HG03575 (cell line): Measurements from ENCODE around the gene ZNF83.
"Not testable (repeated sequence)": the region's sequence is repeated elsewhere in the genome, so short reads cannot be mapped to it uniquely, and the experiment has no call there.

Experiments
- ATAC-seq: cut with Tn5 transposase; IDR thresholded peaks from one replicate; pipeline ENCODE4 v1.9.1; 2021; ENCODE audit not compliant: unreplicated experiment, insufficient number of reproducible peaks, low FRiP score; ENCODE audit errors: extremely low read depth

The ZNF83 gene

DNA sequence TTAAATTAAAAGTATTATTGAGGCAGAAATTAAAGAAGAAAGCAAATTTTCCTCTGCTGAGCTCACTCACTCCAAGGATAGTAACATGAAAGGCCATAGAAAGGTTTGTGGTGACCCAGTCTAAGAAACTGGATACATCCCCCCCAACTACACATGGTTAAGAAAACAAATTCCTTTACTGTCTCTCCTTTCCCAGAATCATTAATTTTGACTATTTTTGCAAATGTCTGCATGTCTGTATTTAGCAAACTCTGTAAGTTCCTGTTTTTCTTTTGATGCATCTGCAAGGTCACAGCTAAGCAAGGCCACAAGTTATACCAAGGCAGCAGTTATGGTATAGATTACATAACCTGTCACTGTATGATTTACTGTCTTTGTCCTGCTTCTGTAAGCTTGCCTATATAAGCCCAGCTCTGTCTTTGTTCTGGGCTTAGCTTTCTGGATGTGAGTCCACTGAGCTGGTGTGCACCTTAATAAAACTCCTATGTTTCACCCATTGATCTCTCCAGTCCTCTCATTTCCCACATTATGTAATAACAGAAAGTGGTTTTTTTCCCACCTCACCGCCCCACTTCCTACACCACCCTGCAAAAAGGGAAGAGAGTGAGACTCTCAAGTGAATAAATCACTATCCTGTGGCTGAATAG lies 8.5 kb upstream of the ZNF83 start:
- no peak for ATAC-seq

DNA sequence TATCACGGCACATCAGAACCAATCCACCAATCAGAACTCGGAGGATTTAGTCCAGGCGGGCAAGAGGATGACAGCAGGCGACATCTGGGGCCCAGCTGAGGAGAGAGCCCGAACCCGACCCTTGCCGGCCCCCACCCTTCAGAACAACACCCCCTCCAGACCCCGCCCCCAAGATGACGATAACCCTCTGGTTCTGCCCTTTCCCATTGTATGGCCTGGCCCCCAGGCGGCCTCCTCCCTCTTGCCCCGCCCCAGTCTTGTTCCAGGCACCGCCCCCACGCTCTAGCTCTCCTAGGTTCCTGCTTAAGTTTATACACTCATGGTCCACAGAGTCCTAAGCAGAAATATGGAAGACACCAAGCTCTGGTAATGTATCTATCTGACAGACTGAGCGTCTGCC lies 2.8 kb upstream of the ZNF83 start:
- no peak for ATAC-seq

DNA sequence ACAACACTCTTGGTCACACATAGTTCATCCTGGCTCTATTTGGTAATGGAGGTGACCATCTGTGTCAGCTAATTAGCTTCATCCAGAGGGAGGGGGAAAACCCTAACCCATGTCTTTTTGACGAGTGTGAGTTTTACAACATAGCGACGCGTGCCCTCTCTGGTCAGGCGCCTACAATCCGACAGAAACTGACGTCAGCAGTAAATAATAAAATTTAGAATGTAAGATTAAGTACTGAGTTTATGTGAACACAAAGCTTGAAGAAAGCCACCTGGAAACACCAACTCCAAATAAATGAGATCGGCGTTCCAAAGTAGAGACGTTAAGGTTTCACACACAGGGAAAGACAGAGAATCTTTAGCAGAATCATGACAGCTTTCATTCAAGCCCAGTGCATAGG lies 1.8 kb upstream of the ZNF83 start:
- no peak for ATAC-seq

DNA sequence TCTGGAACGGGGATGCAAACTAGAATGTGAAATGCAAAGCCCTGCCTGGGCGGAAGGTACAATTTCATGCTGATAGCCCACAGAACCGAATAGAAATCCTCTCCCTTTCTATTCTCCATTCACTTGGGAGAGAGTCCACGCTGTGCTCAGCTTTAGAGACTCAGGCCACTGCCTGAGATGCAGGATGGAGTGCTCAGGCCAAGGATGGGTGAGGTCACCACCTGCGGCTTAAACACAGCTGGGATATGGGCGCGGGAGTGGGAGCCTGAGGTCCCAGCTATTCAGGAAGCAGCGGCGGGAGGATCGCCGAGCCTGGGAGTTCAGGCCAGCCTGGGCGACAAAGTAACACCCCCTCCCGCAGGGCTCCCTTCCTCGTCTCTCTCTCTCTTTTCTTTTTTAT lies 446 bp upstream of the ZNF83 start:
- ATAC-seq, result no peak

DNA sequence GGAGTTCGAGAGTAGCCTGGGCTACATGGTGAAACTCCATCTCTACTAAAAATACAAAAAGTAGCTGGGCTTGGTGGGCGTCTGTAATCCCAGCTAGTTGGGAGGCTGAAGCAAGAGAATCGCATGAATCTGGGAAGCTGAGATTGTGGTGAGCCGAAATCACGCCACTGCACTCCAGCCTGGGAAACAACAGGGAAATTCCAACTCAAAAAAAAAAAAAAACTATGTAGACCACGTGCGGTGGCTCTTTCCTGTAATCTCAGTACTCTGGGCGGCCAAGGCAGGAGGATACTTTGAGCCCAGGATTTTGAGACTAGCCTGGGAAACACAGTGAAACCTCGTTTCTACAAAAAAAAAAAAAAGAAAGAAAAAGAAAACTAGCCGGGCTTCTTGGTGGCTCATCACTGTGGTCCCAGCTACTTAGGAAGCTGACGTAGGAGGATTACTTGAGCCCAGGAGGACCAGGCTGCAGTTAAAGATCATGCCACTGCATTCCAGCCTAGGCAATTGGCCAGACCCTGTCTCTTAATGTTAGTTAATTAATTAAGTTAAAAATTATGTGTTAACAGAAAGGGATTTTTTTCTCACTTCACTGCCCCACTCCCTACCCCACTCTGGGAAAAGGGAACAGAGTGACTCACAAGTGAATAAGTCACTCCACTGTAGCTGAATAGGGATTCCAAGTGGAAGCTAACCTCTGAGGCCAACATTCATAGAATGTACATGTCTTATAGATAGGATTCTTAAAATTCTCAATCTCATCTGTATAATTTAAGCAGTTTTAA lies 2.2 kb downstream of the ZNF83 start:
- ATAC-seq, result no peak

DNA sequence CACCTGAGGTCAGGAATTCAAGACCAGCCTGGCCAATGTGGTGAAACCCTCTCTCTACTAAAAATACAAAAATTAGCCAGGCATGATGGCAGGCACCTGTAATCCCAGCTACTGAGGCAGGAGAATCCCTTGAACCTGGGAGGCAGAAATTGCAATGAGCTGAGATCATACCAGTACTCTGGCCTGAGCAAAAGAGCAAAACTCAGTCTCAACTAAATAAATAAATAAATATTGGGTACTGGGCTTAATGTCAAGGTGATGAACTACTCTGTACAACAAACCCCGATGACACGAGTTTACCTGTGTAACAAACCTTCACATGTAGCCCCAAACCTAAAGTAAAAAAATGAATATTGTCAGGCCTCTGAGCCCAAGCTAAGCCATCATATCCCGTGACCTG lies 10.7 kb downstream of the ZNF83 start:
- not testable (repeated sequence) for ATAC-seq

DNA sequence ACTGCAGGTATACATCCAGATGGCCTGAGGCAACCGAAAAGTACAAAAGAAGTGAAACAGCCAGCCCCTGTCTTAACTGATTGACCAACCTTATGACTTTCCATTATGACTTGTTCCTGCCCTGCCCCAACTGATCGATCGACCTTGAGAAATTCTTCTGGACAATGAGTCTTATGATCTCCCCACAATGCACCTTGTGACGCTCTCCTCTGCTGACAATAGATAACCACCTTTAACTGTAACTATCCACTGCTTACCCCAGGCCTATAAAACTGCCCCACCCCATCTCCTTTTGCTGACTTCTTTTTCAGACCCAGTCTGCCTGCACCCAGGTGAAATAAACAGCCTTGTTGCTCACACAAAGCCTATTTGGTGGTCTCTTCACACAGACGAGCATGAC lies 11.2 kb downstream of the ZNF83 start:
- no peak for ATAC-seq

DNA sequence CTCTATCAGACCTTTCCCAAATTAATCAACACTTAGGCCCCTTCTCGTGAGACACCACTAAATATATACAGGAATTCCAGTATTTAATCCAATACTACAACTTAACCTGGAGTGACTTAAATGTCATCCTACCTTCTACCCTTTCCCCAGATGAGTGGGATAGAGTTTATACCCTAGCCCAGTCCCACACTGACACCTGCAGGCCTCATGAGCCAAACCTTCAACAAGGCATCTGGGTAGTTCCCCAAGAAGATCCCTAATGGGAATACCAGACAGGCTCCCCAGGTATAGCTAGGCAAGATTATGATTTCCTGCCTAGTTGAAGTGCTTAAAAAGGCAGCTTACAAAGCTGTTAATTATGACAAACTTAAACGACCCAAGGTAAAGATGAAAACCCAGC lies 15.9 kb downstream of the ZNF83 start:
- no peak for ATAC-seq

DNA sequence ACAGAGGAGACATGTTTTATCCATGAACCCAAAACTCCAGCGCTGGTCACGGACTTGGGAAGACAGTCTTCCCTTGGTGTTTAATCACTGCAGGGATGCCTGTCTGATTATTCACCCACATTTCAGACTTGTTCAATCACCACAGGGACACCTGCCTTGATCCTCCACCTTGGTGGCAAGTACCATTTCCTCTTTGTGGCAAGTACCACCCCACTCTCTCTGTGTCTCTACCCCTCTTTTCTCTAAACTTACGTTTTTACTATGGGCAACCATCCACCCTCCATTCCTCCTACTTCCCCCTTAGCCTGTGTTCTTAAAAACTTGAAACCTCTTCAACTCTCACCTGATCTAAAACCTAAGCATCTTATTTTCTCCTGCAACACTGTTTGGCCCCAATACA lies 16.8 kb downstream of the ZNF83 start:
- no peak for ATAC-seq

DNA sequence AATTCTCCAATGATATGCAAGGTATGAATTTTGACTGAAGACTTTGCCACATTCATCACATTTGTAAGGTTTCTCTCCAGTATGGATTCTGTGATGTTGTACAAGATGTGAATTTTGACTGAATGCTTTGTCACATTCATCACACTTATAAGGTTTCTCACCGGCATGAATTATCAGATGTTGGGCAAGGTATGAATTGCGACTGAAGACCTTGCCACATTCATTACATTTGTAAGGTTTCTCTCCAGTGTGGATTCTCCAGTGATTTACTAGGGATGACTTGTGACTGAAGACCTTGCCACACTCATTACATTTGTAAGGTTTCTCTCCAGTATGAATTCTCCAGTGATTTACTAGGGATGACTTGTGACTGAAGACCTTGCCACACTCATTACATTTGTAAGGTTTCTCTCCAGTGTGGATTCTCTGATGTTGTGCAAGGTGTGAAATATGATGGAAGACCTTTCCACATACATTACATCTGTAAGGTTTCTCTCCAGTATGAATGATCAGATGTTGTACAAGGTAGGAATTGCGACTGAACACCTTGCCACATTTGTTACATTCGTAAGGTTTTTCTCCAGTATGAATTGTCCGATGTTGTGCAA lies 24.8 kb downstream of the ZNF83 start:
- ATAC-seq, result no peak

DNA sequence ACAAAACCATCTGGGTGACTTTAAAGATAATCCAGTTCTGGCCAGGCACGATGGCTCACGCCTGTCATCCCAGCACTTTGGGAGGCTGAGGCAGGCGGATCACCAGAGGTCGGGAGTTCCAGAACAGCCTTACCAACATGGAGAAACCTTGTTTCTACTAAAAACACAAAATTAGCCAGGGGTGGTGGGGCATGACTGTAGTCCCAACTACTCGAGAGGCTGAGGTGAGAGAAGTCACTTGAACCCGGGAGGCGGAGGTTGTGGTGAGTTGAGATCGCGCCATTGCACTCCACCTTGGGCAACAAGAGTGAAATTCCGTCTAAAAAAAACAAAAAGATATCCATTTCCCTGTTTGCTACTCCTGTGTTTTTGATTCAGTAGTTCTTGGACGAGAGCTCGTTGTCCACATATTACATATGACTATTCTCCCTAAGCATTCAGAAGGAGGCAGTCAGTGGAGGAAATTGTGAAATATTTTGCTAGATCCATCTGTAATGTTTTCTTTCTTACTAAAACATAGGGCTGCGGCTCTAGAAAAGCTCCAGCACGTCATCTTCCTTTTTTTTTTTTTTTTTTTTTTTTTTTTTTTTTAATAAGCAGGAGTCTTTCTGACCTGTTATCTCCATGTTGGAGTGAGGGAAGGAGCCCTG lies 34.5 kb downstream of the ZNF83 start:
- no peak for ATAC-seq

DNA sequence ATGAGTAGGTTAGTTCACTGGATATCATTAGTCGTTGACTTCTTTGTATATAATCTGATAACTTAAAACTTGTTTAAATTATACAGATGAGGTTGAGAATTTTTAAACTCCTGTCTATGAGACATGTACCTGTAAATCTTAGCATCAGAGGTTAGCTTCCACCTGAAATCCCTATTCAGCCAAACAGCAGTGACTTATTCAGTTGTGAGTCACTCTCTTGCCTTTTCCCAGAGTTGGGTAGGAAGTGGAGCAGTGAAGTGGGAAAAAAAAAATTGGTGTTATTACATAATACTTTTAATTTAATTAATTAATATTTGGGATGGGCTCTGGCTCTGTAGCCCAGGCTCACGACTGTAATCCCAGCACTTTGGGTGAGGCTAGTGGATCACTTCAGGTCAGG lies 35.2 kb downstream of the ZNF83 start:
- no peak for ATAC-seq

DNA sequence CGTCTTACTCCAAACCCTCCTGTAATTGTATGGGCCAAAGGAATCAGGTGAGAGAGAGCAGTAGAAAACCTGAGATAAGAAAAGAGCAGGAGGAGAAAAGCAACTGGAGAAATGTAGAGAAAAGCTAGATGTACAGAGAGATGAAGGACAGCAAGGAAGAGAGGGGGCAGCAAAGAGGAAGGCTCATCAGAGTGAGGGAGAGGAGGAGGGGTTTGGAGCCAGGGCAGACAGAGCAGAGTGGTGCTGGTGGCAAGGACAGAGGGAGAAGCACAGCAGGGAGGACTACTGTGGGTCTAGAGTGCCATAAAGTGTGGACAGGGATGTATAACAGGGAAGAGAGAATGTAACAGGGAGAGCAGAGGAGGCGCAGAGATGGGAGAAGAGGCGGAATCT lies 36.2 kb downstream of the ZNF83 start:
- not testable (repeated sequence) for ATAC-seq

DNA sequence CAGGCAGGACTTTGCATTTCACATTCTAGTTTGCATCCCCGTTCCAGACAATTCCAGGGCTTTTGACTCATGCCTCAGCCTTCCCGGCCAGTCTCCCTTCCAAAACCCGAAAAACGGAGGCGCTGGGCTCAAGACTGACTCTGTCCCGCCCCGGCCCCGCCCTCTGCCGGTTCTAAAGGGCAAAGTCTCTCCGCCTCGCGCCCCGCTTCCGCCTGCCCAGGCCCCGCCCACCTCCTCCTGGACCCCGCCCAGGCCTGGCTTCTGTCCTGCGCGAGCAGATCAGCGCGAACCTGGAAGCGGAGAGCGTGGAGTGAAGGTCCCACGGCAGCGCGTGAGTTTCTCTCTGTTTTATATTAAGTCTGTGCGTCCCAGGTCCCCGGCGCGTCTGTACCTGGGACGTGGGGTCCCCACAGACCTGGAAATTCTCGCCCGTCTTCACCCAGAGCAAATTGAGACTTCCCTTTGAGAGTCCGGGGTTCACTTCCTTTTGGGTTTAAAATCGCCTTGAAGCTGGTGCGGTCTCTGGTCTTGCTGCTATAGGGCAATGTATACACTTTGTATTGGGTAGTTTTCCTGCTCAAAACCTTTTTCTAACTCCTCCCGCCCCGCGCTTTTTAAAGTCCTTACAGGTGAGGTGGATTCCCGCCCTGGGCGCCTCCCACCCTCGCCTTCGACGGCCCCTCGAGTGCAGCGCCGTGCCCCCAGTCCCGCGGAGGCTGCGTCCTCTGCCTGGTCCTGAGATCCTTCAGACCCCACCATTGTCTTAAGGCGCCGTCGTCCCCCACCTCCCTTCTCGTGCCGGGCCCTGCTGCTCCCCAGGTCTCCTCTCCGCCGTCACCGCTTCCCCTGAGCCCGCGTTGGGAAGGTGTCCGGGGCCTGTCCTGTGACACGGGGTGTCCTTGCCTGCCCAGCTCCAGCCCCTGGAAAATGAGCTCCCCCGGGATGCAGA lies 36.9 kb downstream of the ZNF83 start:
- no peak for ATAC-seq

DNA sequence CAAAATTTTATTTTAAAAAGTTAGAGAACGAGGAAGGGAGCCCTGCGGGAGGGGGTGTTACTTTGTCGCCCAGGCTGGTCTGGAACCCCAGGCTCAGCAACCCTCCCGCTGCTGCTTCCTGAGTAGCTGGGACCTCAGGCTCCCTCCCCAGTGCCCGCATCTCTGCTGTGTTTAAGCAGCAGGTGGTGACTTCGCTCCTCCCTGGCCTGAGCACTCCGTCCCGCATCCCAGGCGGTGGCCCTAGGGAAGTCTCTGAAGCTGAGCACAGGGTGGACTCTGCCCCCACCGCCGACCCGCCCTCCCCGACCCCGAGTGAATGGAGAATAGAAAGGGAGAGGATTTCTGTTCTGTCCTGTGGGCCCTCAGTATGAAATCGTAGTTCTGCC lies 37.5 kb downstream of the ZNF83 start:
- no peak for ATAC-seq

DNA sequence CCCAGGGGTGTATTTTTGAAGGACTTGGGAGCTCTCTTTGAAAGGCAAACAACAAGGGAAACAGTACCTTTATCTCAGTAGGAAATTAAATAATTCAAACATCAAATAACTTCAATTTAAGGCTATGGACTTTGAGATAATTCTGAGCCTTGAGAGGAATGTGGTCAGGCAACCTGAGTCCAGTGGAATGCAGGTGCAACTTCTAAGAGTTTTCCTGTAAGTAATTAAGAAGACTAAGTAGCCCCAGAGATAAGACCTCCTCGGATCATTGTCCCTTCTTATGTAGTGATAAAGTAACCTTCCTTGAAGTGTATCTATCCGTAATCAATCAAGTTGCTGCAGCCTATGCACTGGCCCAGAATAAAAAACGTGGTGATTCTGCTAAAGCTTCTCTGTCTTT lies 38.9 kb downstream of the ZNF83 start:
- no peak for ATAC-seq

DNA sequence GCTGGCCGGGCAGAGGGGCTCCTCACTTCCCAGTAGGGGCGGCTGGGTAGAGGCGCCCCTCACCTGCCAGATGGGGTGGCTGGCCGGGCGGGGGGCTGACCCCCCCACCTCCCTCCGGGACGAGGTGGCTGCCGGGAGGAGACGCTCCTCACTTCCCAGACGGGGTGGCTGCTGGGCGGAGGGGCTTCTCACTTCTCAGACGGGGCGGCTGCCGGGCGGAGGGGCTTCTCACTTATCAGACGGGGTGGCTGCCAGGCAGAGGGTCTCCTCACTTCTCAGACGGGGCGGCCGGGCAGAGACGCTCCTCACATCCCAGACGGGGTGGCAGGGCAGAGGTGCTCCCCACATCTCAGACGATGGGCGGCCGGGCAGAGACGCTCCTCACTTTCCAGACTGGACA lies 44.7 kb downstream of the ZNF83 start:
- not testable (repeated sequence) for ATAC-seq

DNA sequence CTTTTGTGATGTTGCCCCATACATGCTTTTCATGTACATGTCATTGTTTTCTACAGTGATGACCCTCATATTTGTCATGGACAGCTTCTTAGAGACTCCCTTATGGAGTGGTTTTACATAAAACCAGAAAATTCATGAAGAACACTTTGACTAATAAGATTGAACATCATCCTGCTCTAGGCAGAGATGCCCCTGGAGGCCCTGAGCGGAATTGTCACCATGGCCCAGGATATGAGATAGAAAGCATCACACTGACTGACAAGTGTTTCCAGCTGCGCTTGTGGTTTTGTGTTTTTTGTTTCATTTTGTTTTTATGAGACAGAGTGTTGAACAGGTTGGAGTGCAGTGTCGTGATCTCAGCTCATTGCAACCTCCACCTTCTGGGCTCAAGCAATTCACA lies 45.9 kb downstream of the ZNF83 start:
- ATAC-seq, result no peak

DNA sequence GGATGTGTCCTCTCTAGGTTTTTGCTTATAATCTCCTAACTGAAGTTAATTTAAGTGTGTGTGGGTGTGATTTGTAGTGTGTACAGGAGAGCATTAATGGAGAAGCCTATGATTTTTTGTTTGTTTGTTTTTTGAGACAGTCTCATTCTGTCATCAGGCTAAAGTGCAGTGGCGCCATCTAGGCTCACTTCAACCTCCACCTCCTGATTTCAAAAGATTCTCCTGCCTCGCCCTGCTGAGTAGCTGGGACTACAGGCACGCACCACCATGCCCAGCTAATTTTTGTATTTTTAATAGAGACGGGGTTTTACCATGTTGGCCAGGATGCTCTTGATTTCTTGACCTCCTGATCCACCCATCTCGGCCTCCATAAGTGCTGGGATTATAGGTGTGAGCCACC lies 47.4 kb downstream of the ZNF83 start:
- ATAC-seq, result no peak
